ENCODE data around the gene FADD. TPM values are rescaled to one million over a fixed set of nuclear protein-coding genes. Genes with fewer than 3 reads are reported as not detected.
"Not testable (repeated sequence)": the region's sequence is repeated elsewhere in the genome, so short reads cannot be mapped to it uniquely, and the experiment has no call there.

Gene FADD
- total RNA-seq, 1 donor from 2014 or later, result 32.7 TPM

- no peak for DNase-seq (ENCODE audit: low spot score)
Measured at GRCh38 chr11:70182266-70182665, 20.8 kb upstream of the FADD start.

- DNase-seq (ENCODE audit: low spot score), result no peak
Measured at GRCh38 chr11:70183032-70183431, 20.1 kb upstream of the FADD start.

GRCh38 chr11:70183483-70184176 lies 19.5 kb upstream of the FADD start:
- DNase-seq (ENCODE audit: low spot score), result no peak

- DNase-seq (ENCODE audit: low spot score), result no peak
Measured at GRCh38 chr11:70184396-70184795, 18.7 kb upstream of the FADD start.

GRCh38 chr11:70185348-70186055 lies 17.6 kb upstream of the FADD start:
- DNase-seq (ENCODE audit: low spot score), result no peak

- no peak for DNase-seq (ENCODE audit: low spot score)
Measured at GRCh38 chr11:70186420-70186819, 16.7 kb upstream of the FADD start.

- no peak for DNase-seq (ENCODE audit: low spot score)
Measured at GRCh38 chr11:70186936-70187335, 16.2 kb upstream of the FADD start.

GRCh38 chr11:70187771-70188170 lies 15.3 kb upstream of the FADD start:
- no peak for DNase-seq (ENCODE audit: low spot score)

GRCh38 chr11:70189622-70190021 lies 13.5 kb upstream of the FADD start:
- no peak for DNase-seq (ENCODE audit: low spot score)

- DNase-seq (ENCODE audit: low spot score), result peak; percentile 74
Measured at GRCh38 chr11:70191495-70192140, 11.5 kb upstream of the FADD start.

- DNase-seq (ENCODE audit: low spot score), result peak; percentile 66
Measured at GRCh38 chr11:70192666-70193410, 10.3 kb upstream of the FADD start.

- DNase-seq (ENCODE audit: low spot score), result no peak
Measured at GRCh38 chr11:70193411-70194292, 9.4 kb upstream of the FADD start.

GRCh38 chr11:70194792-70195791 lies 8.0 kb upstream of the FADD start:
- no peak for DNase-seq (ENCODE audit: low spot score)

GRCh38 chr11:70200212-70200844 lies 2.8 kb upstream of the FADD start:
- DNase-seq (ENCODE audit: low spot score), result no peak

- not testable (repeated sequence) for DNase-seq (ENCODE audit: low spot score)
Measured at GRCh38 chr11:70201047-70201446, 2.0 kb upstream of the FADD start.

- DNase-seq (ENCODE audit: low spot score), result no peak
Measured at GRCh38 chr11:70201882-70202861, 924 bp upstream of the FADD start.

GRCh38 chr11:70203751-70204465 lies 812 bp downstream of the FADD start:
- DNase-seq (ENCODE audit: low spot score), result peak; percentile 79

- no peak for DNase-seq (ENCODE audit: low spot score)
Measured at GRCh38 chr11:70204466-70204799, 1.3 kb downstream of the FADD start.

All from mucosa of gallbladder (tissue), 1 donor.